GM12864 (cell line): Measurements from ENCODE around the gene SCRN2.

Source experiments
- DNase-seq: peaks from one replicate; pipeline ENCODE4 v3.0.0-alpha.2; 2011; ENCODE audit warnings: low read depth
- H3K4me3 ChIP-seq: 2 replicates; pipeline ENCODE4 v1.5.1; 2011; ENCODE audit warnings: mild to moderate bottlenecking, low read depth, low read length, control low read depth
- TF ChIP-seq, protein P1 (sequence below): IDR thresholded peaks from 2 replicates; pipeline ENCODE4 v1.5.1; 2011; ENCODE audit warnings: low read depth, mild to moderate bottlenecking, moderate library complexity, low read length, control low read depth, inconsistent platforms; ENCODE audit errors: missing control alignments

Gene SCRN2

DNA sequence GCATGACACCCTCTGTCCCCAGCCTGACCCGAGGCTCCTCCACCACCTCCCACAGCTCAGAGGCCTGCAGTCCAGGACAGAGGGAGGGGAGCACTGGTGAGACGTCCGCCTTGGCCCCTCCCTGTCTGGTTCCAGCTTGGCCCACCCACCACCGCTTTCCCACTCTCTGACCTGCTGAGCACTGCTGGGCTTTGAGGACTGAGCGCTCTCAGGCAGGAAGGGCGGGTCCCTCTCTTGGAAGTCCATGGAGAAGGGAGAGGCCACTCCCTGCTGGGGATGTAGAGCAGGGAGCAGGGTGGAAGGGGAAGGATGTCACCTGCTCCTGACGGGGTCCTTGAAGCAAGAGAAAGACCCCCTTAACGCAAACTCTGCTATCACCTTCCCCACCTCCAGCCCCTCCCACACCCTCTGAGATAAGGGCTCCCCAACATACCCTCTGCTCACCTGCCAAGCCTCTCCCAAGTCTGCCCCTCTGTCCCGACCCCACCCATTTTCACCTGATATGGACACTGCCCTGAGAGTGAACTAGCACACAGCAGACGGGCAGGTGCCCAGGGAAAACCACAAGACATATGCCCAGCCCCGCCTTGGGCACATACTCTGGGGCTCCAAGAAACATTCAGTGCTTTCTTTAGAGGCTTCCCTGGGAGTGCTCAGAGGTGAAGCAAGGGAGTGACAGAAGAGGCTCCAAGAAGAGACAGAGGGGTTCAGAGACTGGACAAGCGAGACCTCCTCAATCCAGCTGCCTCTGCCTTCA is 20.9 kb downstream of the SCRN2 start:
- TF ChIP-seq, protein P1, sequence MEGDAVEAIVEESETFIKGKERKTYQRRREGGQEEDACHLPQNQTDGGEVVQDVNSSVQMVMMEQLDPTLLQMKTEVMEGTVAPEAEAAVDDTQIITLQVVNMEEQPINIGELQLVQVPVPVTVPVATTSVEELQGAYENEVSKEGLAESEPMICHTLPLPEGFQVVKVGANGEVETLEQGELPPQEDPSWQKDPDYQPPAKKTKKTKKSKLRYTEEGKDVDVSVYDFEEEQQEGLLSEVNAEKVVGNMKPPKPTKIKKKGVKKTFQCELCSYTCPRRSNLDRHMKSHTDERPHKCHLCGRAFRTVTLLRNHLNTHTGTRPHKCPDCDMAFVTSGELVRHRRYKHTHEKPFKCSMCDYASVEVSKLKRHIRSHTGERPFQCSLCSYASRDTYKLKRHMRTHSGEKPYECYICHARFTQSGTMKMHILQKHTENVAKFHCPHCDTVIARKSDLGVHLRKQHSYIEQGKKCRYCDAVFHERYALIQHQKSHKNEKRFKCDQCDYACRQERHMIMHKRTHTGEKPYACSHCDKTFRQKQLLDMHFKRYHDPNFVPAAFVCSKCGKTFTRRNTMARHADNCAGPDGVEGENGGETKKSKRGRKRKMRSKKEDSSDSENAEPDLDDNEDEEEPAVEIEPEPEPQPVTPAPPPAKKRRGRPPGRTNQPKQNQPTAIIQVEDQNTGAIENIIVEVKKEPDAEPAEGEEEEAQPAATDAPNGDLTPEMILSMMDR: no peak
- DNase-seq: no peak
- H3K4me3 ChIP-seq: no peak overlapping the region

DNA sequence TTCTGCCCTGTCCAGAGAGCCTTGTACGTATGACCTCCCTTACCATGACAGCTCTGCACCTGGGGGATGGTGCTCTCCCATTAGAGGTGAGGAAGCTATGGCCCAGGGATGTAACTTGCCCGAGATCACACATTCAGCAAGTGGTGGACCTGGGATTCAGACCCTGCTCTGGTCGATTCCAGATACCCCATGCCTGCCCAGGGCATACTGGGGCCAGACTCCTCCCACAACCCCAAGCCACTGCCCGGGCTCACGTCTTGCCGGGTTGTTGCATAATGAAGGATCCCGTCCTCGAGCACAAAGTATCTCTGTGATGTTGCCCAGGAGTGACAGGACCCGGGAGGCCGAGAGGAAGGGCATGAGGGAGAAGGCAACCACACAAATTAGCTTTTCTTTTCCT is 21.6 kb downstream of the SCRN2 start:
- DNase-seq: no peak
- H3K4me3 ChIP-seq: no peak overlapping the region
- TF ChIP-seq, protein P1: no peak

DNA sequence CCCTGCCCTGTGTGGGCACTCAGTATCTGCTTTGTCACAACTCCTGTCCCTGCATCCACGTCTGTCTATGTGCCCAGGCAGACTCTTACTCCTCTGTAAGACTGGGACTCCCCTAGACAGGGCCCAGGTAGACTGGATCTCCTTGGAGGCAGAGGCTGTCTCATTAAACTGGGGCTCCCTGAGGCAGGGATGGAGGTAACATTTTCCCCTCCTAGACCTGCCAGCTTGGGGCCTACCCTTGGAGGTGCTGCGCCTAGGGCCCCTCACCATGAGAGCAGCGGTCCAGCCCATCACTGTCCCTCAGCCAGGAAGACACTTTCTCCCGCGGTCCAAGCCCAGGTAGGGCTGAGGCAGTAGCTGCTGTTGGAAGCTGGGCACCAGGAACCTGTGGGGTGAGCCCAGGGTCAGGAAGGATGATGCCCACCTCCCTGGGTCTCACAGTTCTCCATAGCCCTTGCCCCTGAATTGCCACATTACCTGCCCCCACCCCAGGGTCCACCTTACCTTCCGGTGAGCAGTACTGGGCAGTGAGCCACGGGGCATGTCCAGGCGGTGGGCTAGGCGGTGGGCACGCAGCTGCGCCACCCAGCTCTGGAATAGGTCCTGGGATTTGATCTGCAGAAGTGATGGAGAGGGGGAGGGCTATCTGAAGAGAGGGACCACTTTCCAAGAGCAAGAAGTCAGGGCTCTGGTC is 22.9 kb downstream of the SCRN2 start:
- TF ChIP-seq, protein P1: no peak
- DNase-seq: no peak
- no peak overlapping the region for H3K4me3 ChIP-seq

DNA sequence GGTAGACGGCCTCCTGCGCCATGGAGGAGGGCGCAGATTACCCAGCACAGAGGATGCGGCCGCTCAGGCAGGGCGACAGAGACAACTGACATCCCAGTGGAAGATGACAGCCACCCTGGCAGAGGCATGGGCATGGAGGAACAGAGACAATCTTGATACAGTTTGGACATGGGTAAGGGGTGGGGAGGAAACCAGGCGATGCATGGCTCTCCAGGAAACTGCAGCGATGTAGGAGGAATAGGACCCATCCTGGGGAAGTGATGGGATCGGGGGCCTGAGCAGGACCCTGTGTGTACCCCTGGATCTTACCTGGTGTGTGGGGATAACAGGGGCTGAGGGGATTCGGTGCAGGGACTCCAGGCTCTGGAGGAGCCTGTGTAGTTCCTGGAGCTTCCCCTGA is 24.1 kb downstream of the SCRN2 start:
- DNase-seq: no peak
- H3K4me3 ChIP-seq: no peak overlapping the region
- TF ChIP-seq, protein P1: no peak

DNA sequence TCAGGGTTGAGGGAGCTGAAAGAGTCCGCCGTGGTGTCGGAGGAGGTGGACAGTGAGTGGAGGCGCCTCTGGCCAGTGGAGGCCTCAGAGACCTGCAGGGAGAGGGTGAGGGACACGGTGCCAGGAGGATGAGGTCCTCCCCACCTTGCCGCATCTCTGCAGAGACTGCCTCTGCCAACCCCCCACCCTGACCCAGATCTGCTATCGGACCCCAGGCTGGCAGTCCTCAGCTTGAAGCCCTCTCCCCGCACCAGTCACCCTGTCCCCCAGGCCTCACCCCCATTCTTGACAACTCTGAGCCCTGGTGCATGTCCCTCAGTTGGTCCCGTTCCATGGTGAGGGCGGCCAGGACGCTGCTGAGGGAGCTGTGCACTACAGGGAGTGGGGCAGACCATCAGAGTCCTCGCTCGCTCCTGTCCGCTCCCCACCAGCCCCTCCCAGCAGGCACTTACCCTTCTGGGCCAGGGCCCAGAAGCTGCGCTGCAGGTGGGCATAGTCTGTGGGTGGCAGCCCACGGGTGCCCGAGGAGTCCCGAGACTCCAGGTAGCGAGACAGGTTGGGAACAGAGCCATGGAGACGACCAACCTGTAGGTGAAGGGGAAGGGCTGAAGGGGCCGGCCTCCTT is 24.9 kb downstream of the SCRN2 start:
- TF ChIP-seq, protein P1: no peak
- DNase-seq: no peak
- H3K4me3 ChIP-seq: no peak overlapping the region

DNA sequence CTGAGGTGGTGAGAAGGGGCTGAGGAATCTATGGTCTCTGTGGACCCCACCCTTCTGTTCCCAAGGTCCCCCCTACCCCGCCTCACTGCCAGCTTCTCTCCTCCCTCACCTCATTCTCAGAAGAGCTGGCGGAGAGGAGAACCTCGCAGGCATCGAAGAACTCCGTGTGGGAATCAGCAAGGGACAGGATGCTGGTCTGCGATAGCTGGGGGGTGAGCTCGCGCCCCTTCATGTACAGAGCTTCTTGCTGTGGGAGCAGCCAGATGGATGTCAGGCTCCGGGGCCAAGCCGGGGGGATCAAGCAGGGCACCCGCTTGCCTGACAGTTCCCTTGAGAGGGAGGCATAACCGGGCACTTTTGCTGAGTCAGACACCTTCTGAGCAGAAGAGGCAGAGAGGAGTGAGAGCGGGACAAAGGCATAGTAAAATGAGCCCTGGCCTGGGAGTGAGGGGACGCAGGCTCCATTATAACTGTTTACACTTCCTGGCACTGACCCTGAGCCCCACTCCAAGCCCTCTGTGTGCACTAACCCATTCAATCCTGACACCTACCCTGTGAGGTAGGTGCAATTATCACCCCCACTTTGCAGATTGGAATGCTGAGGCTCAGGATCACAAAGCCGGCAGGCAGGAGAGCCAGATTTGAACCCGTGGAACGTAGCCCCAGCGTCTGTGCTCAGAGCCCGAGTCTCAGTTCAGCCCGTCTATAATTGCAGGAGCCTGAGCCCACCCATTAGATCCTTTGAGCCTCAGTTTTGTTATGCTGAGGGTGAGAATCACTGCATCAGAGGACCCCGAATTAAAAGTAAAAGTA is 25.8 kb downstream of the SCRN2 start:
- no peak for DNase-seq
- TF ChIP-seq, protein P1: no peak
- no peak overlapping the region for H3K4me3 ChIP-seq
